C4-2B (cell line): ENCODE data around the gene TSPAN18.

Experiments
- ZFX ChIP-seq: fragments of 450-650 bp; IDR thresholded peaks from 2 replicates; pipeline ENCODE4 v1.6.1; 2017
- TF ChIP-seq, protein P1 (sequence below): fragments of 450-650 bp; conservative IDR thresholded peaks from 2 replicates; pipeline ENCODE4 v1.5.1; 2017; ENCODE audit warnings: mild to moderate bottlenecking

DNA sequence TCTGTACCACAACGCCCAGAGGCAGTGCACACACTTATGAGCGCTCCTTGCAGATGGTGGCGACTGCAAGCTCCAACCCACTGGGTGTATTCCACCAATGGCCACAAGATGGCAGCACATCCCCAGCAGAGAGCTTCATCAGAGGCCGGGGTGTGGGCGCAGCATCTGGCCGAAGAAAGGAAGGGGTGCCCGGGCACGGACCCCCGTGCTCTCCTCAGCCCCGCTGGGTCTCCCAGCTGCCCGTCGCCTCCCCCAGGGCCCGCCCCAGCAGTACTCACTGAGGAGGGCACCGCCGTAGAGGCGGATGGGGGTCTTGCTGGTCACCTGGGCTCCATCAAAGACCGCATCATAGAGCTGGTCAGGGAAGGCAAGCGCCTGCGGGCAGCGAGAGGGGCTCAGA is 209.8 kb downstream of the TSPAN18 start:
- TF ChIP-seq, protein P1, sequence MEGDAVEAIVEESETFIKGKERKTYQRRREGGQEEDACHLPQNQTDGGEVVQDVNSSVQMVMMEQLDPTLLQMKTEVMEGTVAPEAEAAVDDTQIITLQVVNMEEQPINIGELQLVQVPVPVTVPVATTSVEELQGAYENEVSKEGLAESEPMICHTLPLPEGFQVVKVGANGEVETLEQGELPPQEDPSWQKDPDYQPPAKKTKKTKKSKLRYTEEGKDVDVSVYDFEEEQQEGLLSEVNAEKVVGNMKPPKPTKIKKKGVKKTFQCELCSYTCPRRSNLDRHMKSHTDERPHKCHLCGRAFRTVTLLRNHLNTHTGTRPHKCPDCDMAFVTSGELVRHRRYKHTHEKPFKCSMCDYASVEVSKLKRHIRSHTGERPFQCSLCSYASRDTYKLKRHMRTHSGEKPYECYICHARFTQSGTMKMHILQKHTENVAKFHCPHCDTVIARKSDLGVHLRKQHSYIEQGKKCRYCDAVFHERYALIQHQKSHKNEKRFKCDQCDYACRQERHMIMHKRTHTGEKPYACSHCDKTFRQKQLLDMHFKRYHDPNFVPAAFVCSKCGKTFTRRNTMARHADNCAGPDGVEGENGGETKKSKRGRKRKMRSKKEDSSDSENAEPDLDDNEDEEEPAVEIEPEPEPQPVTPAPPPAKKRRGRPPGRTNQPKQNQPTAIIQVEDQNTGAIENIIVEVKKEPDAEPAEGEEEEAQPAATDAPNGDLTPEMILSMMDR, result peak; percentile 95
- TF ChIP-seq ZFX, result no peak
